ENCODE data around the gene IL17RB. TPM values are rescaled to one million over a fixed set of nuclear protein-coding genes. Genes with fewer than 3 reads are reported as not detected.

Gene IL17RB
- total RNA-seq, 5 donors from 2014 or later (not counting 1 experiment from before 2014, with no cell fraction given): 0.56 to 4.1 (median 1.8) TPM; not detected in 1

DNA sequence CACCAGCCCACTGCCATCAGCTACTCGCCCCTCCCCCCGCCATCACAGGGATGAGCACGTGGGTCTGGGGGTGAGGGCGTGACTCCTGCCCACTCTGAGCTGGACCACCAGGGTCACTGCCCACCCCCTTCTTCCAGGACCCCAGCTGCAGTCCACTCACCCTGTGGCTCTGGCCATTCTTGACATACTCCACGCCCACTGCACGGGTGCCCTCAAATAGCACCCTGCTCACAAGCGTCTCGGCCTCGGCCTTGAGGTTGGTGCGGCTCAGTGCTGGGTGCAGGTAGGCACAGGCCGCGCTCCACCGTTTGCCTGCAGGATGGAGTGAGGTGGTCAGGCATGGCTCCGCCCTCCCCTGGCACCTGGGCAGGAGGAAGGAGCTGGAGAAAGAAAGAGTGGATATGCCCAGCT lies 24.0 kb upstream of the IL17RB start:
- WGBS (ENCODE audit: insufficient coverage): 90% methylated on average over 12 of the region's 14 CpGs
- DNase-seq (no peak), ATAC-seq (replicated peaks in 1 of 4) (no peak)
- peaks cover 0 to 3% (median 0%) of the 10 kb centered on the region in 3 donors for H3K4me1 Mint-ChIP-seq
- H3K36me3 Mint-ChIP-seq: no peaks in the 10 kb centered on the region
- H3K9me3 Mint-ChIP-seq: no peaks in the 10 kb centered on the region
- peaks cover 0 to 5% of the 10 kb centered on the region in 2 experiments for H3K4me1 ChIP-seq (ENCODE audit: control insufficient read depth in 1 of 2, extremely low read depth in 1 of 2, insufficient read depth in 2 of 2, low read length in 2 of 2)
- ChIA-PET POLR2A (no interaction called here), CTCF (no interaction called here)
- no peak overlapping the region for H3K27ac ChIP-seq (ENCODE audit: low read length)
- H3K27ac Mint-ChIP-seq: no peak overlapping the region
- H3K27me3 ChIP-seq (replicated peaks in 1 of 2; ENCODE audit: control insufficient read depth in 2 of 2, extremely low read depth in 1 of 2, insufficient read depth in 2 of 2, low read length in 1 of 2): peaks cover 0 to 44% of the 10 kb centered on the region in 2 experiments
- no peak overlapping the region for H3K4me3 Mint-ChIP-seq
- H3K27me3 Mint-ChIP-seq: peaks cover 0 to 10% of the 10 kb centered on the region in 2 donors
- no peak overlapping the region for H3K4me3 ChIP-seq (ENCODE audit: control insufficient read depth in 1 of 2, extremely low read depth in 1 of 2, low read length in 1 of 2)
- no peaks in the 10 kb centered on the region for H3K9me3 ChIP-seq
- H3K36me3 ChIP-seq (ENCODE audit: control insufficient read depth in 2 of 2, extremely low read depth in 1 of 2, insufficient read depth in 1 of 2, low read length in 1 of 2): no peaks in the 10 kb centered on the region

- H3K27ac Mint-ChIP-seq: no peak overlapping the region
- H3K4me1 ChIP-seq (ENCODE audit: control insufficient read depth in 1 of 2, extremely low read depth in 1 of 2, insufficient read depth in 2 of 2, low read length in 2 of 2): no peaks in the 10 kb centered on the region
- H3K4me3 ChIP-seq (ENCODE audit: control insufficient read depth in 1 of 2, extremely low read depth in 1 of 2, low read length in 1 of 2): no peak overlapping the region
- ATAC-seq (replicated peaks in 1 of 4) (no peak), DNase-seq (no peak)
- no peaks in the 10 kb centered on the region for H3K9me3 Mint-ChIP-seq
- H3K27me3 Mint-ChIP-seq: peaks cover 0 to 5% of the 10 kb centered on the region in 2 donors
- CTCF ChIA-PET: no interaction called here
- H3K4me3 Mint-ChIP-seq: no peak overlapping the region
- H3K4me1 Mint-ChIP-seq: no peaks in the 10 kb centered on the region
- POLR2A ChIA-PET: no interaction called here
- 97% methylated on average over 61 of the region's 67 CpGs for WGBS (ENCODE audit: insufficient coverage)
- H3K36me3 Mint-ChIP-seq: no peaks in the 10 kb centered on the region
- no peaks in the 10 kb centered on the region for H3K9me3 ChIP-seq
- H3K27ac ChIP-seq (ENCODE audit: low read length): no peak overlapping the region
- H3K27me3 ChIP-seq (replicated peaks in 1 of 2; ENCODE audit: control insufficient read depth in 2 of 2, extremely low read depth in 1 of 2, insufficient read depth in 2 of 2, low read length in 1 of 2): peaks cover 0 to 34% of the 10 kb centered on the region in 2 experiments
- H3K36me3 ChIP-seq (ENCODE audit: control insufficient read depth in 2 of 2, extremely low read depth in 1 of 2, insufficient read depth in 1 of 2, low read length in 1 of 2): no peaks in the 10 kb centered on the region
These were observed 23.1 kb upstream of the IL17RB start for GRCh38 chr3:53823026-53823955.

- H3K4me3 ChIP-seq (ENCODE audit: control insufficient read depth in 1 of 2, extremely low read depth in 1 of 2, low read length in 1 of 2): no peak overlapping the region
- Mint-ChIP-seq H3K9me3 (no peaks in the 10 kb centered on the region), H3K27ac (no peak overlapping the region), H3K4me3 (no peak overlapping the region), H3K27me3 (peaks cover 0 to 5% of the 10 kb centered on the region in 2 donors), H3K4me1 (no peaks in the 10 kb centered on the region), H3K36me3 (no peaks in the 10 kb centered on the region)
- ATAC-seq (replicated peaks in 1 of 4) (no peak), DNase-seq (no peak)
- H3K4me1 ChIP-seq (ENCODE audit: control insufficient read depth in 1 of 2, extremely low read depth in 1 of 2, insufficient read depth in 2 of 2, low read length in 2 of 2): no peaks in the 10 kb centered on the region
- no peak overlapping the region for H3K27ac ChIP-seq (ENCODE audit: low read length)
- ChIA-PET POLR2A (no interaction called here), CTCF (no interaction called here)
- H3K9me3 ChIP-seq: no peaks in the 10 kb centered on the region
- H3K36me3 ChIP-seq (ENCODE audit: control insufficient read depth in 2 of 2, extremely low read depth in 1 of 2, insufficient read depth in 1 of 2, low read length in 1 of 2): no peaks in the 10 kb centered on the region
- 73% methylated on average over 4 of the region's 10 CpGs for WGBS (ENCODE audit: insufficient coverage)
- peaks cover 0 to 30% of the 10 kb centered on the region in 2 experiments for H3K27me3 ChIP-seq (replicated peaks in 1 of 2; ENCODE audit: control insufficient read depth in 2 of 2, extremely low read depth in 1 of 2, insufficient read depth in 2 of 2, low read length in 1 of 2)
These were observed 22.3 kb upstream of the IL17RB start for GRCh38 chr3:53823956-53824657.

DNA sequence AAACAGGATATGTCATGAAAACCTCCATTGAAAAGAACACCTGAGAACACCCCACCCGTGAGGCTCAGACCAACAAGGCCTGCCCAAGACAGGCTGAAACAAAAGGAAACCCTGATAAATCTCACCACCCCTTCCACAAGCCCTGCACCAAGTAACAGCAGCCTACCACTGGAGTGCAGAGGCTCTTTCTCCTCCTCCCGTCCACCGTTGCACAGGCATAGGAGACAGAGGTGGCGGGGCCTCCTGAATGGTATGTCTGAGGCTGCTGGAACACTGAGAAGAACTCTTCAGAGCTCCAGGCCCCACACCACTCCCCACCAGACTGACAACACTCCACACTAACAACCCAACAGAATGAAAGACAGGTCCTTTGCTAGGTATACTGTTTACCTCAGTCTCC lies 21.6 kb upstream of the IL17RB start:
- Mint-ChIP-seq H3K27ac (no peak overlapping the region), H3K4me3 (no peak overlapping the region), H3K36me3 (no peaks in the 10 kb centered on the region), H3K9me3 (no peaks in the 10 kb centered on the region), H3K4me1 (no peaks in the 10 kb centered on the region), H3K27me3 (peaks cover 0 to 3% of the 10 kb centered on the region in 2 donors)
- ChIA-PET CTCF (no interaction called here), POLR2A (no interaction called here)
- WGBS (ENCODE audit: insufficient coverage): 92% methylated on average over 4 of the region's 4 CpGs
- H3K9me3 ChIP-seq: no peaks in the 10 kb centered on the region
- ATAC-seq (replicated peaks in 1 of 4) (no peak), DNase-seq (no peak)
- H3K27me3 ChIP-seq (replicated peaks in 1 of 2; ENCODE audit: control insufficient read depth in 2 of 2, extremely low read depth in 1 of 2, insufficient read depth in 2 of 2, low read length in 1 of 2): peaks cover 0 to 23% of the 10 kb centered on the region in 2 experiments
- no peaks in the 10 kb centered on the region for H3K36me3 ChIP-seq (ENCODE audit: control insufficient read depth in 2 of 2, extremely low read depth in 1 of 2, insufficient read depth in 1 of 2, low read length in 1 of 2)
- no peaks in the 10 kb centered on the region for H3K4me1 ChIP-seq (ENCODE audit: control insufficient read depth in 1 of 2, extremely low read depth in 1 of 2, insufficient read depth in 2 of 2, low read length in 2 of 2)
- H3K4me3 ChIP-seq (ENCODE audit: control insufficient read depth in 1 of 2, extremely low read depth in 1 of 2, low read length in 1 of 2): no peak overlapping the region
- H3K27ac ChIP-seq (ENCODE audit: low read length): no peak overlapping the region

GRCh38 chr3:53826048-53826447 lies 20.3 kb upstream of the IL17RB start:
- peaks cover 0 to 11% of the 10 kb centered on the region in 2 experiments for H3K27me3 ChIP-seq (replicated peaks in 1 of 2; ENCODE audit: control insufficient read depth in 2 of 2, extremely low read depth in 1 of 2, insufficient read depth in 2 of 2, low read length in 1 of 2)
- no peaks in the 10 kb centered on the region for H3K4me1 Mint-ChIP-seq
- DNase-seq (no peak), ATAC-seq (replicated peaks in 1 of 4) (no peak)
- H3K4me1 ChIP-seq (ENCODE audit: control insufficient read depth in 1 of 2, extremely low read depth in 1 of 2, insufficient read depth in 2 of 2, low read length in 2 of 2): no peaks in the 10 kb centered on the region
- H3K9me3 ChIP-seq: no peaks in the 10 kb centered on the region
- no peak overlapping the region for H3K4me3 Mint-ChIP-seq
- ChIA-PET POLR2A (no interaction called here), CTCF (no interaction called here)
- no peak overlapping the region for H3K4me3 ChIP-seq (ENCODE audit: control insufficient read depth in 1 of 2, extremely low read depth in 1 of 2, low read length in 1 of 2)
- H3K9me3 Mint-ChIP-seq: no peaks in the 10 kb centered on the region
- no peaks in the 10 kb centered on the region for H3K27me3 Mint-ChIP-seq
- no peaks in the 10 kb centered on the region for H3K36me3 ChIP-seq (ENCODE audit: control insufficient read depth in 2 of 2, extremely low read depth in 1 of 2, insufficient read depth in 1 of 2, low read length in 1 of 2)
- WGBS (ENCODE audit: insufficient coverage): no CpG with 5 or more reads among the region's 1 CpG
- H3K27ac Mint-ChIP-seq: no peak overlapping the region
- H3K27ac ChIP-seq (ENCODE audit: low read length): no peak overlapping the region
- H3K36me3 Mint-ChIP-seq: no peaks in the 10 kb centered on the region

DNA sequence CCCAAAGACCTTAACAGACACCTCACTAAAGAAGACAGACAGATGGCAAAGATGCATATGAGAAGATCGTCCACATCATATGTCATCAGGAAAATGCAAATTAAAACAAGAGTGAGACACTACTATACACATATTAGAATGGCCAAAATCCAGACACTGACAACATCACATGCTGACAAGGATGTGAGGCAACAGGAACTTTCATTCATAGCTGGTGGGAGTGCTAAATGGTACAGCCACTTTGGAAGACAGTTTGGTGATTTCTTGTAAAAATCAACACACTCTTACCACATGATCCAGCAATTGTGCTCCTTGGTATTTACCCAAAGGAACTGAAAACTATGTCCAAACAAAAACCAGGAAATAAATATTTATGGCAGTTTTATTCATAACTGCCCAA lies 17.8 kb upstream of the IL17RB start:
- H3K9me3 Mint-ChIP-seq: no peaks in the 10 kb centered on the region
- H3K9me3 ChIP-seq: no peaks in the 10 kb centered on the region
- no CpG with 5 or more reads among the region's 1 CpG for WGBS (ENCODE audit: insufficient coverage)
- no peak overlapping the region for H3K27ac Mint-ChIP-seq
- no peaks in the 10 kb centered on the region for H3K4me1 Mint-ChIP-seq
- H3K27me3 Mint-ChIP-seq: no peaks in the 10 kb centered on the region
- no peaks in the 10 kb centered on the region for H3K4me1 ChIP-seq (ENCODE audit: control insufficient read depth in 1 of 2, extremely low read depth in 1 of 2, insufficient read depth in 2 of 2, low read length in 2 of 2)
- no peak overlapping the region for H3K27ac ChIP-seq (ENCODE audit: low read length)
- no peak overlapping the region for H3K4me3 Mint-ChIP-seq
- no peak overlapping the region for H3K4me3 ChIP-seq (ENCODE audit: control insufficient read depth in 1 of 2, extremely low read depth in 1 of 2, low read length in 1 of 2)
- ChIA-PET CTCF (no interaction called here), POLR2A (no interaction called here)
- no peaks in the 10 kb centered on the region for H3K36me3 Mint-ChIP-seq
- H3K27me3 ChIP-seq (replicated peaks in 1 of 2; ENCODE audit: control insufficient read depth in 2 of 2, extremely low read depth in 1 of 2, insufficient read depth in 2 of 2, low read length in 1 of 2): peaks cover 0 to 3% of the 10 kb centered on the region in 2 experiments
- DNase-seq (no peak), ATAC-seq (replicated peaks in 1 of 4) (no peak)
- no peaks in the 10 kb centered on the region for H3K36me3 ChIP-seq (ENCODE audit: control insufficient read depth in 2 of 2, extremely low read depth in 1 of 2, insufficient read depth in 1 of 2, low read length in 1 of 2)

All from T-cell (primary cell).